Keratinocyte (primary cell): Measurements from ENCODE around the gene DNASE1L3. TPM values are rescaled to one million over a fixed set of nuclear protein-coding genes. Genes with fewer than 3 reads are reported as not detected.

Experiments
- DNase-seq: peaks from one replicate; pipeline ENCODE4 v3.0.0-alpha.2; 2011; ENCODE audit warnings: low read depth, missing footprints, low spot score
- FAIRE-seq: peaks from 2 replicates; lab custom pipeline; 2011; peaks lifted over from hg19 to GRCh38; lab: Jason Lieb, UNC
- H2AFZ ChIP-seq: 2 replicates; pipeline ENCODE4 v1.6.0; 2012; ENCODE audit warnings: low read length, control low read depth, inconsistent platforms; ENCODE audit not compliant: control insufficient read depth
- H3K27ac ChIP-seq: 2 replicates; pipeline ENCODE4 v1.5.1; 2011; ENCODE audit warnings: low read length; ENCODE audit not compliant: control insufficient read depth, insufficient read depth
- H3K27me3 ChIP-seq: 3 replicates; pipeline ENCODE4 v1.6.0; 2011; ENCODE audit warnings: low read length; ENCODE audit not compliant: control insufficient read depth, insufficient read depth; ENCODE audit errors: extremely low read depth
- H3K36me3 ChIP-seq, 2 experiments: 2 replicates in 1 of 2; 3 replicates in 1 of 2; pipeline ENCODE4 v1.5.1; 2011; ENCODE audit warnings: low read length in 2 of 2, mild to moderate bottlenecking in 1 of 2; ENCODE audit not compliant: control insufficient read depth in 2 of 2, insufficient read depth in 2 of 2; ENCODE audit errors: extremely low read depth in 1 of 2
- H3K4me1 ChIP-seq: 3 replicates; pipeline ENCODE4 v1.5.1; 2011; ENCODE audit warnings: low read length; ENCODE audit not compliant: control insufficient read depth, insufficient read depth; ENCODE audit errors: extremely low read depth
- H3K4me2 ChIP-seq: 3 replicates; pipeline ENCODE4 v1.6.0; 2011; ENCODE audit warnings: low read depth, low read length; ENCODE audit not compliant: control insufficient read depth, insufficient read depth; ENCODE audit errors: extremely low read depth
- H3K4me3 ChIP-seq, 3 experiments: fragments of 200-600 bp in 1 of 3; sonication (generic) in 1 of 3; 2 replicates in 2 of 3; 3 replicates in 1 of 3; pipeline ENCODE4 v1.5.1; 2011 to 2016; ENCODE audit warnings: low read length in 3 of 3, mild to moderate bottlenecking in 3 of 3, control low read depth in 2 of 3, inconsistent platforms in 1 of 3, low read depth in 1 of 3, mixed read lengths in 1 of 3, mixed run types in 1 of 3, moderate library complexity in 1 of 3; ENCODE audit not compliant: control insufficient read depth in 2 of 3, insufficient read depth in 2 of 3; ENCODE audit errors: extremely low read depth in 1 of 3
- H3K79me2 ChIP-seq: 2 replicates; pipeline ENCODE4 v1.6.0; 2012; ENCODE audit warnings: low read length; ENCODE audit not compliant: control insufficient read depth, insufficient read depth
- H3K9ac ChIP-seq: 3 replicates; pipeline ENCODE4 v1.6.0; 2011; ENCODE audit warnings: low read length; ENCODE audit not compliant: control insufficient read depth, insufficient read depth; ENCODE audit errors: extremely low read depth
- H3K9me1 ChIP-seq: 3 replicates; pipeline ENCODE4 v1.6.0; 2011; ENCODE audit warnings: low read length; ENCODE audit not compliant: control insufficient read depth, insufficient read depth; ENCODE audit errors: extremely low read depth
- H3K9me3 ChIP-seq: 2 replicates; pipeline ENCODE4 v1.5.1; 2012; ENCODE audit warnings: low read depth, low read length; ENCODE audit not compliant: control insufficient read depth
- H4K20me1 ChIP-seq: 3 replicates; pipeline ENCODE4 v1.6.0; 2011; ENCODE audit warnings: low read length; ENCODE audit not compliant: control insufficient read depth, insufficient read depth; ENCODE audit errors: extremely low read depth
- EZH2 ChIP-seq: IDR thresholded peaks from one replicate; pipeline ENCODE4 v1.6.1; 2012; ENCODE audit warnings: inconsistent platforms, mild to moderate bottlenecking, low read length, moderate library complexity
- dilution Hi-C: fragments of 300-500 bp; cut with MboI; formaldehyde crosslinking; loops from one replicate; pipeline ENCODE4 v1.7.0; 2020; ENCODE audit warnings: low sequenced_read_pairs; ENCODE audit not compliant: extremely low pct_ligation_motif_present
- polyA plus RNA-seq, 5 experiments: library from polyadenylated mRNA; depleted of rRNA in 3 of 5; stranded (reverse) in 3 of 5; stranded (forward) in 1 of 5; unstranded in 1 of 5; fragments of >200 nt; gene quantifications; 1 replicate in 1 of 5; 2 replicates in 3 of 5; 3 replicates in 1 of 5; pipeline versions ENCODE4 v1.2.1 to v1.2.3, GENCODE V29; 2011 to 2012; ENCODE audit warnings: missing spikeins in 2 of 5, low read depth in 1 of 5, low replicate concordance in 1 of 5
- TF ChIP-seq, protein P1 (sequence below), 3 experiments: IDR thresholded peaks in 1 of 3; conservative IDR thresholded peaks in 1 of 3; optimal IDR thresholded peaks in 1 of 3; 2 replicates in 2 of 3; 3 replicates in 1 of 3; pipeline versions ENCODE3 to v1.5.1; 2011; ENCODE audit warnings: low read length in 3 of 3, mild to moderate bottlenecking in 3 of 3, moderate library complexity in 2 of 3, control low read depth in 1 of 3, inconsistent platforms in 1 of 3; ENCODE audit not compliant: insufficient read depth in 2 of 3; ENCODE audit errors: extremely low read depth in 1 of 3

Gene DNASE1L3
- polyA plus RNA-seq, 1 donor (not counting 4 experiments of a cell fraction or from before 2014, with no cell fraction given), result 1.9 TPM

- TF ChIP-seq EZH2, result no peak
- TF ChIP-seq, protein P1, sequence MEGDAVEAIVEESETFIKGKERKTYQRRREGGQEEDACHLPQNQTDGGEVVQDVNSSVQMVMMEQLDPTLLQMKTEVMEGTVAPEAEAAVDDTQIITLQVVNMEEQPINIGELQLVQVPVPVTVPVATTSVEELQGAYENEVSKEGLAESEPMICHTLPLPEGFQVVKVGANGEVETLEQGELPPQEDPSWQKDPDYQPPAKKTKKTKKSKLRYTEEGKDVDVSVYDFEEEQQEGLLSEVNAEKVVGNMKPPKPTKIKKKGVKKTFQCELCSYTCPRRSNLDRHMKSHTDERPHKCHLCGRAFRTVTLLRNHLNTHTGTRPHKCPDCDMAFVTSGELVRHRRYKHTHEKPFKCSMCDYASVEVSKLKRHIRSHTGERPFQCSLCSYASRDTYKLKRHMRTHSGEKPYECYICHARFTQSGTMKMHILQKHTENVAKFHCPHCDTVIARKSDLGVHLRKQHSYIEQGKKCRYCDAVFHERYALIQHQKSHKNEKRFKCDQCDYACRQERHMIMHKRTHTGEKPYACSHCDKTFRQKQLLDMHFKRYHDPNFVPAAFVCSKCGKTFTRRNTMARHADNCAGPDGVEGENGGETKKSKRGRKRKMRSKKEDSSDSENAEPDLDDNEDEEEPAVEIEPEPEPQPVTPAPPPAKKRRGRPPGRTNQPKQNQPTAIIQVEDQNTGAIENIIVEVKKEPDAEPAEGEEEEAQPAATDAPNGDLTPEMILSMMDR (optimal IDR thresholded peaks at IDR 0.05 in 1 of 3, IDR thresholded peaks at IDR 0.05 in 1 of 3, conservative IDR thresholded peaks at IDR 0.05 in 1 of 3; ENCODE audit: extremely low read depth in 1 of 3, insufficient read depth in 2 of 3, low read length in 3 of 3), result no peak
- H3K9ac ChIP-seq, result no peak overlapping the region
- no peaks in the 10 kb centered on the region for H4K20me1 ChIP-seq
- no peaks in the 10 kb centered on the region for H3K27me3 ChIP-seq
- FAIRE-seq (no peak), DNase-seq (no peak)
- no peak overlapping the region for H3K4me2 ChIP-seq
- no peaks in the 10 kb centered on the region for H3K79me2 ChIP-seq
- H3K9me1 ChIP-seq, result no peaks in the 10 kb centered on the region
- H2AFZ ChIP-seq, result no peak overlapping the region
- dilution Hi-C loops, result no loop called here
- H3K4me3 ChIP-seq, result no peak overlapping the region
- H3K27ac ChIP-seq, result no peak overlapping the region
- no peaks in the 10 kb centered on the region for H3K9me3 ChIP-seq
- peaks cover 33% of the 10 kb centered on the region for H3K4me1 ChIP-seq
- no peaks in the 10 kb centered on the region for H3K36me3 ChIP-seq
These were observed 25.8 kb downstream of the DNASE1L3 start for GRCh38 chr3:58184982-58185360.

GRCh38 chr3:58184309-58184981 is 26.3 kb downstream of the DNASE1L3 start:
- Histone ChIP-seq H3K79me2 (no peaks in the 10 kb centered on the region), H3K27ac (no peak overlapping the region), H3K4me2 (no peak overlapping the region), H3K27me3 (no peaks in the 10 kb centered on the region), H3K4me1 (peaks cover 33% of the 10 kb centered on the region), H2AFZ (no peak overlapping the region), H4K20me1 (no peaks in the 10 kb centered on the region), H3K36me3 (no peaks in the 10 kb centered on the region), H3K9ac (no peak overlapping the region), H3K9me1 (no peaks in the 10 kb centered on the region), H3K4me3 (no peak overlapping the region), H3K9me3 (no peaks in the 10 kb centered on the region)
- TF ChIP-seq, protein P1 (optimal IDR thresholded peaks at IDR 0.05 in 1 of 3, IDR thresholded peaks at IDR 0.05 in 1 of 3, conservative IDR thresholded peaks at IDR 0.05 in 1 of 3; ENCODE audit: extremely low read depth in 1 of 3, insufficient read depth in 2 of 3, low read length in 3 of 3), result no peak
- no peak for TF ChIP-seq EZH2
- no peak for DNase-seq
- no peak for FAIRE-seq
- dilution Hi-C loops, result no loop called here
